ENCODE data around the gene SH3D21.

GRCh38 chr1:36337830-36338229, 31.7 kb downstream of the SH3D21 start:
- TF ChIP-seq CTCF (IDR thresholded peaks at IDR 0.05; ENCODE audit: insufficient read depth, low read length, poor library complexity, severe bottlenecking) (no peak), EZH2phosphoT487 (conservative IDR thresholded peaks at IDR 0.05; ENCODE audit: low read length) (no peak)

Data from SU-DHL-6 (cell line).